ENCODE results near the gene STAP1.
"Not testable (repeated sequence)": the region's sequence is repeated elsewhere in the genome, so short reads cannot be mapped to it uniquely, and the experiment has no call there.

STAP1 gene

DNA sequence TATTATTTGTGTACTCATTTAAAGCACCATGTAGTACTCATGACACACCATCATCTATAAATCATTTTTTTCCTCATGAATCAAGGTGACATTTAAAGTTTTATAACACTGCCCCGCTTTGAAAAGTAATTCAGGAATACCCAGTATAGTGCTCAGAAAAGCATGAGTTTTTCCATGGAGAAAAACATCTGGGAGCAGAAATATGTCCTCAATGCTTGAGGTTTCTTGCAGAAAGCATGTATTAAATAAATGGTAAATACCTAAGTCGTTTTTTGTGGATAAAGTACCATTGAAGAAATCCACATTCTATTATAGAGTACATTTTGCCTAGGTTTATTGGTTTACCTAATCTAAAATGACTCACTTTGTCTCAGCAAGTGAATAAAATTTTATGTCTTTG lies 76.2 kb downstream of the STAP1 start:
- no peak for DNase-seq

DNA sequence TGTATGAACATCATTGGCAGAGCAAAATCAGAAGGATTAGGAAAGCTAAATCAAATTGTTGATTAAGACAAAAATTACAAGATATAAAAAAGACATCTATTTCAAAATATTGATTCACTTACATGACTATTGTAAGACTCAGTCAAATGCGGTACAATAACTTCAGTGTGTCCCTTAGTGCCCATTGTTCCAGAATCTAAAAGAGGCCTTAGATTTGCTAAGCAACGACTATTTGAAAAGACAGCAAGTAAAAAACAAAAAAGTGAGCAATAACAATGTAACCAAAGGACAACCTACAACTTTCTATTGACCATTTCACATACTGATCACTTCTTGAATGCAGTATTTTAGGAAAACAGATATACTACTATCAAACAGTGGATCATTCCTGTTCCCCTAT lies 76.8 kb downstream of the STAP1 start:
- no peak for DNase-seq

DNA sequence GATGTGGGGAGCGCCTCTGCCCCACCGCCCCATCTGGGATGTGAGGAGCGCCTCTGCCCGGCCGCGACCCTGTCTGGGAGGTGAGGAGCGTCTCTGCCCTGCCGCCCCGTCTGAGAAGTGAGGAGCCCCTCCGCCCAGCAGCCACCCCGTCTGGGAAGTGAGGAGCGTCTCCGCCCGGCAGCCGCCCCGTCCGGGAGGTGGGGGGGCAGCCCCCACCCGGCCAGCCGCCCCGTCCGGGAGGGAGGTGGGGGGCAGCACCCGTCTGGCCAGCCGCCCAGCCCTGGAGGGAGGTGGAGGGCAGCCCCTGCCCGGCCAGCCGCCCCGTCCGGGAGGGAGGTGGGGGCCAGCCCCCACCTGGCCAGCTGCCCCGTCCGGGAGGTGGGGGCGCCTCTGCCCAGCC lies 78.5 kb downstream of the STAP1 start:
- not testable (repeated sequence) for DNase-seq

DNA sequence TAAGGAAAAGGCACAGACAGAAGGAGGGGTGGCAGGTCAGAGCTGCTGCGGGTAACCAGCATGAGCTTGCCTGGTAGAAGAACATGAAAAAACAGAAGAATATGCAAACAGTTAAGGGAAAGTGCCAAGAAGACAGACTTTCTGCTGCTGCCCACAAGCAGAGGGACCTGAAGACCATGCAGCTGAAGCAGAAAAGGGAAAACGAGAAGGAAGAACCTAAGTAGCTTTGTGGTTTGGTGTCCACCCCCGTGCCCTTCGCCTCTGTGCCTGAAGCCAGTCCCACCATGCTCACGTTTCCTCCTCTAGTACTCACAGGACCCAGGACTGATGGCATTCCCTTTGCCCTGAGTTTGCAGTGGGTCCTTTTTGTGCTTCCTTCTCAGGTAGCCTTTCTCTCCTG lies 79.6 kb downstream of the STAP1 start:
- no peak for DNase-seq

DNA sequence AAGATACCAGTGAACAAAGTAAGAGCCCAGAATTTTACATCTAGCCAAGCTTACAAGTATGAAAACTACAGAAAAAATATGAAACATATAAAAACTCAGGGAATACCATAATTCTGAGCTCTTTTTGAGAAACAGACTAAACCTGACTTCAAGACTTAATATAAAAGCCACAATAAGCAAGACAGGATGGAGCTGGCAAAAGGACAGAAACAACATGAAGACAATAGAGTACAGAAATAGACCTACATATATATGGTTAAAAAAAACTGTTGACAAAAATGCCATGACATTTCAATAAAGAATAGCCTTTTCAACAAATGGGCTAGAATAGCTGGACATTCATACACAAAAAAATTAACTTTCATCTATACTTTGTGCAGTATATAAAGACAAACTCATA lies 93.0 kb downstream of the STAP1 start:
- no peak for DNase-seq
